Panc1 (cell line): ENCODE data around the gene GAL3ST1. TPM values are rescaled to one million over a fixed set of nuclear protein-coding genes. Genes with fewer than 3 reads are reported as not detected.
A peak's percentile ranks its signal among the peaks of the same experiment; 100 is the strongest.

Experiments used
- ATAC-seq: fragments of 200-7000 bp; cut with Tn5 transposase; 2 replicates; pipeline ENCODE4 v1.9.1; 2020; ENCODE audit warnings: mild to moderate bottlenecking, moderate library complexity
- BruUV-seq: library from RNA; stranded (reverse); fragments of 400-500 nt; replicated peaks from 2 replicates; lab custom pipeline; 2021; lab: Mats Ljungman, UMichigan
- CTCF ChIA-PET: fragments of 300-600 bp; sonication (Branson Sonifier 250); formaldehyde crosslinking; loops from one replicate; lab custom pipeline; 2022; ENCODE audit warnings: antibody characterized with exemption; lab: Charles Lee
- POLR2A ChIA-PET: fragments of 300-600 bp; sonication (Branson Sonifier 250); formaldehyde crosslinking; loops from one replicate; lab custom pipeline; 2022; ENCODE audit warnings: antibody characterized with exemption; lab: Charles Lee
- DNase-seq: peaks from one replicate; pipeline ENCODE4 v3.0.0-alpha.2; 2010; ENCODE audit warnings: low read depth, low spot score
- H3K27ac ChIP-seq: 2 replicates; pipeline ENCODE4 v1.5.1; 2011; ENCODE audit warnings: mild to moderate bottlenecking, low read length, inconsistent platforms
- H3K27me3 ChIP-seq: fragments of 200-500 bp; sonication (Bioruptor generic); 2 replicates; pipeline ENCODE4 v1.6.0; 2014; ENCODE audit warnings: low read length, inconsistent platforms; ENCODE audit not compliant: control insufficient read depth, insufficient read depth
- H3K36me3 ChIP-seq: fragments of 200-500 bp; sonication (Bioruptor generic); 2 replicates; pipeline ENCODE4 v1.5.1; 2014; ENCODE audit warnings: inconsistent platforms, mild to moderate bottlenecking, low read length, moderate library complexity; ENCODE audit not compliant: control insufficient read depth, insufficient read depth
- H3K4me1 ChIP-seq: 2 replicates; pipeline ENCODE4 v1.5.1; 2011; ENCODE audit warnings: inconsistent platforms, mild to moderate bottlenecking, low read length, moderate library complexity; ENCODE audit not compliant: control insufficient read depth, insufficient read depth
- H3K4me3 ChIP-seq, 2 experiments: 2 replicates each; pipeline ENCODE4 v1.5.1; 2011 to 2012; ENCODE audit warnings: low read depth in 2 of 2, low read length in 2 of 2, mild to moderate bottlenecking in 2 of 2, inconsistent platforms in 1 of 2, moderate library complexity in 1 of 2
- H3K9me3 ChIP-seq: fragments of 200-500 bp; sonication (Bioruptor generic); 2 replicates; pipeline ENCODE4 v1.5.1; 2014; ENCODE audit warnings: low read depth, mild to moderate bottlenecking, inconsistent platforms, low read length, moderate library complexity; ENCODE audit not compliant: control insufficient read depth, insufficient read depth
- POLR2AphosphoS5 ChIP-seq: IDR thresholded peaks from 2 replicates; pipeline ENCODE4 v1.6.1; 2012; ENCODE audit warnings: mild to moderate bottlenecking, low read depth, low read length, moderate library complexity
- SIN3A ChIP-seq: IDR thresholded peaks from 2 replicates; pipeline ENCODE4 v1.6.1; 2012; ENCODE audit warnings: low read depth, mild to moderate bottlenecking, low read length, moderate library complexity, borderline replicate concordance; ENCODE audit not compliant: insufficient read depth
- TCF7L2 ChIP-seq: IDR thresholded peaks from 2 replicates; pipeline ENCODE4 v1.6.1; 2011; ENCODE audit warnings: mild to moderate bottlenecking, low read depth, low read length, inconsistent platforms
- in situ Hi-C: cut with HindIII; loops from 2 replicates; pipeline ENCODE4 v1.10.0; 2016; ENCODE audit warnings: low sequenced_read_pairs, low pct_unique_long_range_greater_than_20kb
- intact Hi-C: fragments of 100-400 bp; cut with micrococcal nuclease; formaldehyde crosslinking; loops from one replicate; pipeline ENCODE4 v1.10.0; 2022; ENCODE audit not compliant: unreplicated experiment
- total RNA-seq: library from RNA; stranded (reverse); gene quantifications from one replicate; pipeline ENCODE4 v1.2.1, GENCODE V29; 2021; ENCODE audit not compliant: unreplicated experiment
- TF ChIP-seq, protein P1 (sequence below), 2 experiments: IDR thresholded peaks; 2 replicates each; pipeline ENCODE4 v1.6.1; 2011 to 2012; ENCODE audit warnings: low read depth in 2 of 2, control low read depth in 1 of 2, low read length in 1 of 2, mild to moderate bottlenecking in 1 of 2, moderate library complexity in 1 of 2; ENCODE audit not compliant: insufficient read depth in 1 of 2
- TF ChIP-seq, protein P2 (sequence below): fragments of 450-650 bp; IDR thresholded peaks from 2 replicates; pipeline ENCODE4 v1.5.1; 2017; ENCODE audit warnings: mild to moderate bottlenecking

GAL3ST1 gene
- total RNA-seq, 1 experiment from 2014 or later, result 1.1 TPM

DNA sequence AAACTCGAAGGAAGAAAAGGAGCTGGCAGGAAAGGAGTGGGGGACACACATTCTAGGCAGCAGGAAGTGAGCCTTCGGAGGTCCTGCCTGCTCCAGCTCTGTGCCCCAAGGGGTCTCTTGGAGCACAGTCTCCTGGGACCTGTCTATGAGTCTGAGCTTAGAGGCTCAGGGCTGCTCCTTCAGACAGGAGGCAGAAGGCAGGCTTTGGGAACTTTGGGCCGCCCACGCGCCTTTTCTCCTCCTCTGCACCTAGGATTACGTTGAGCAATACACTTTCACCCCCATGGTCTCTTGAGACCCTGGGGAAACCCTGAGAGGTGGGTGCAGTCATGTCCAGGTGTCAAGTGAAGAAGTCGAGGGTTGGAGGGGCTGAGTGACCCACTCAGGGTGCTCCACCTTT lies 33.5 kb upstream of the GAL3ST1 start:
- CTCF ChIA-PET, result interaction anchor here (0.9 to 1.3 kb wide), 4 partner anchors 27 to 245 kb away, joined by 3 to 7 read pairs (median 6); no protein-coding TSS in a partner anchor
- Histone ChIP-seq H3K9me3 (no peaks in the 10 kb centered on the region), H3K27ac (no peak overlapping the region), H3K27me3 (no peaks in the 10 kb centered on the region), H3K4me3 (no peak overlapping the region), H3K4me1 (peaks cover 3% of the 10 kb centered on the region), H3K36me3 (no peaks in the 10 kb centered on the region)
- ATAC-seq, result no peak
- intact Hi-C loops (no loop called here), in situ Hi-C loops (no loop called here)
- no TSS peak for BruUV-seq
- no peak for DNase-seq
- POLR2A ChIA-PET, result no interaction called here
- TF ChIP-seq POLR2AphosphoS5 (no peak), SIN3A (no peak), TCF7L2 (no peak)
- TF ChIP-seq, protein P1, sequence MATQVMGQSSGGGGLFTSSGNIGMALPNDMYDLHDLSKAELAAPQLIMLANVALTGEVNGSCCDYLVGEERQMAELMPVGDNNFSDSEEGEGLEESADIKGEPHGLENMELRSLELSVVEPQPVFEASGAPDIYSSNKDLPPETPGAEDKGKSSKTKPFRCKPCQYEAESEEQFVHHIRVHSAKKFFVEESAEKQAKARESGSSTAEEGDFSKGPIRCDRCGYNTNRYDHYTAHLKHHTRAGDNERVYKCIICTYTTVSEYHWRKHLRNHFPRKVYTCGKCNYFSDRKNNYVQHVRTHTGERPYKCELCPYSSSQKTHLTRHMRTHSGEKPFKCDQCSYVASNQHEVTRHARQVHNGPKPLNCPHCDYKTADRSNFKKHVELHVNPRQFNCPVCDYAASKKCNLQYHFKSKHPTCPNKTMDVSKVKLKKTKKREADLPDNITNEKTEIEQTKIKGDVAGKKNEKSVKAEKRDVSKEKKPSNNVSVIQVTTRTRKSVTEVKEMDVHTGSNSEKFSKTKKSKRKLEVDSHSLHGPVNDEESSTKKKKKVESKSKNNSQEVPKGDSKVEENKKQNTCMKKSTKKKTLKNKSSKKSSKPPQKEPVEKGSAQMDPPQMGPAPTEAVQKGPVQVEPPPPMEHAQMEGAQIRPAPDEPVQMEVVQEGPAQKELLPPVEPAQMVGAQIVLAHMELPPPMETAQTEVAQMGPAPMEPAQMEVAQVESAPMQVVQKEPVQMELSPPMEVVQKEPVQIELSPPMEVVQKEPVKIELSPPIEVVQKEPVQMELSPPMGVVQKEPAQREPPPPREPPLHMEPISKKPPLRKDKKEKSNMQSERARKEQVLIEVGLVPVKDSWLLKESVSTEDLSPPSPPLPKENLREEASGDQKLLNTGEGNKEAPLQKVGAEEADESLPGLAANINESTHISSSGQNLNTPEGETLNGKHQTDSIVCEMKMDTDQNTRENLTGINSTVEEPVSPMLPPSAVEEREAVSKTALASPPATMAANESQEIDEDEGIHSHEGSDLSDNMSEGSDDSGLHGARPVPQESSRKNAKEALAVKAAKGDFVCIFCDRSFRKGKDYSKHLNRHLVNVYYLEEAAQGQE (IDR thresholded peaks at IDR 0.05; ENCODE audit: insufficient read depth in 1 of 2, low read depth in 2 of 2, low read length in 1 of 2), result no peak
- TF ChIP-seq, protein P2, sequence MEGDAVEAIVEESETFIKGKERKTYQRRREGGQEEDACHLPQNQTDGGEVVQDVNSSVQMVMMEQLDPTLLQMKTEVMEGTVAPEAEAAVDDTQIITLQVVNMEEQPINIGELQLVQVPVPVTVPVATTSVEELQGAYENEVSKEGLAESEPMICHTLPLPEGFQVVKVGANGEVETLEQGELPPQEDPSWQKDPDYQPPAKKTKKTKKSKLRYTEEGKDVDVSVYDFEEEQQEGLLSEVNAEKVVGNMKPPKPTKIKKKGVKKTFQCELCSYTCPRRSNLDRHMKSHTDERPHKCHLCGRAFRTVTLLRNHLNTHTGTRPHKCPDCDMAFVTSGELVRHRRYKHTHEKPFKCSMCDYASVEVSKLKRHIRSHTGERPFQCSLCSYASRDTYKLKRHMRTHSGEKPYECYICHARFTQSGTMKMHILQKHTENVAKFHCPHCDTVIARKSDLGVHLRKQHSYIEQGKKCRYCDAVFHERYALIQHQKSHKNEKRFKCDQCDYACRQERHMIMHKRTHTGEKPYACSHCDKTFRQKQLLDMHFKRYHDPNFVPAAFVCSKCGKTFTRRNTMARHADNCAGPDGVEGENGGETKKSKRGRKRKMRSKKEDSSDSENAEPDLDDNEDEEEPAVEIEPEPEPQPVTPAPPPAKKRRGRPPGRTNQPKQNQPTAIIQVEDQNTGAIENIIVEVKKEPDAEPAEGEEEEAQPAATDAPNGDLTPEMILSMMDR, result no peak

DNA sequence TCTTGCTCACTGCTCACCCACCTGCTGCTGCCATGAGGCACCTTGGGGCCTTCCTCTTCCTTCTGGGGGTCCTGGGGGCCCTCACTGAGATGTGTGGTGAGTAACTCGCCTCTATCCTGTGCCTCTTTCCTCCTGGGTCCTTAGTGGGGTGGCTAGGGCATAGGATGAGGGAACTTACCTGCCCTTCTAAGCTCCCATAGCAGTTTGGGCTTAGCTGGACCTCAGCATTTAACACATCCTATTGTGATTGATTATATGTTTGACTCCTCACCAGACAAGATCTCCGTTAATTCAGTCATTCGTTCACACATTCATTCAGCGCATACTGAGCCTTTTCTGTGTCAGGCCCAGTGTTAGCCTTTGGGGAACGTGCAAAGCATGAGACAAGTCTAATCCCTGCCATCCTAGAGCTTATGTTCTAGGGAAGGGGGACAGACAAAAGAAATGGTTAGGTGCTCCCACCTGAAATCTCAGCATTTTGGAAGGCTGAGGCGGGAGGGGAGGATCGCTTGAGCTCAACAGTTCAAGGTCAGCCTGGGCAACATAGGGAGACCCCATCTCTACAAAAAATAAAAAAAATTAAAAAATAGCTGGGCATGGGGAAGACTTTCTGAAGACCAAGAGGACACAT lies 33.0 kb upstream of the GAL3ST1 start:
- Histone ChIP-seq H3K27ac (peak overlapping the region; percentile 68; the same call in 1 of the 2 replicates), H3K27me3 (no peaks in the 10 kb centered on the region), H3K9me3 (no peaks in the 10 kb centered on the region), H3K4me3 (peak overlapping the region; percentile 47 to 80), H3K4me1 (peaks cover 3% of the 10 kb centered on the region), H3K36me3 (no peaks in the 10 kb centered on the region)
- no peak for ATAC-seq
- TF ChIP-seq POLR2AphosphoS5 (no peak), TCF7L2 (no peak), SIN3A (no peak)
- TF ChIP-seq, protein P2, result no peak
- TF ChIP-seq, protein P1 (IDR thresholded peaks at IDR 0.05; ENCODE audit: insufficient read depth in 1 of 2, low read depth in 2 of 2, low read length in 1 of 2), result no peak
- BruUV-seq, result no TSS peak
- intact Hi-C loops (no loop called here), in situ Hi-C loops (no loop called here)
- no peak for DNase-seq
- ChIA-PET POLR2A (no interaction called here), CTCF (interaction anchor here (0.6 to 1.2 kb wide), 8 partner anchors 27 to 607 kb away, joined by 3 to 12 read pairs (median 6); no protein-coding TSS in a partner anchor)
